ENCODE results near the gene ANGPTL7. TPM values are rescaled to one million over a fixed set of nuclear protein-coding genes. Genes with fewer than 3 reads are reported as not detected.

Gene ANGPTL7
- total RNA-seq, 6 experiments from 2014 or later = not detected

DNA sequence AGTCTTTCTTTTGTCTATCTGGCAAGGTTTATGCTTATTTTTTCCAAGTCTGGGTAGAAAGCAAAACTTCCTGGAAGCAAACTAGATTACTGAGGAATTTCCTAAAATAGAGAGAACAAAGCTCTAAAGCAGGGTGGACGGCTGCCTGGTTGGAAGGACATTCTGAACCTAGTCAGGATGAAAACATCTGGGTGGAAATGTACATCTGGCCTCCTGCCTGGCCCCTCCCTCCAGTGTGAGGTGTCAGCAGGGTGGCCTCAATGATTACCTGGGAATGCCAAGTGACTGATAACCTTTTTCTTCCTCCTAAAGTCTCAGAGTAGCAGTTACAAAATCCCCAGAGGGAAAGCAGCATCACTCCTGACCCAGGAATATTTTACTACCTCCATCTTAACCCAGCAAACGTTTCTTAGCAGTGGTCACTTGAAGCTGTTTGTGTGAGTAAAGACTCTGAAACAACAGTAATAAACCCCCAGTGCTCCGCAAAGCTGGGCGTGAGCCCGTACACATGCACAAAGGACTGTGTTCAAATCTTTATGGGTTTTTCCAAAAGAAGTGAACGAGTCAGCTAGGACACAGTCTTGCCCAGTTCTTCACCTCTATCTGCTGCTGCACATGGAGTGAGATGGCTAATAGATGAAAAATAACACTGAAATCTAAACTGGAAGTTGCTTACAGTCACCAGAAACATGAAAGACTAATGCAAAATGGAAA, 18.9 kb downstream of the ANGPTL7 start:
- ATAC-seq (no peak), DNase-seq (no peak)
- H3K4me3 ChIP-seq = no peak overlapping the region
- no peaks in the 10 kb centered on the region for H3K27me3 ChIP-seq
- H3K27ac ChIP-seq = no peak overlapping the region
- TF ChIP-seq, protein P1, sequence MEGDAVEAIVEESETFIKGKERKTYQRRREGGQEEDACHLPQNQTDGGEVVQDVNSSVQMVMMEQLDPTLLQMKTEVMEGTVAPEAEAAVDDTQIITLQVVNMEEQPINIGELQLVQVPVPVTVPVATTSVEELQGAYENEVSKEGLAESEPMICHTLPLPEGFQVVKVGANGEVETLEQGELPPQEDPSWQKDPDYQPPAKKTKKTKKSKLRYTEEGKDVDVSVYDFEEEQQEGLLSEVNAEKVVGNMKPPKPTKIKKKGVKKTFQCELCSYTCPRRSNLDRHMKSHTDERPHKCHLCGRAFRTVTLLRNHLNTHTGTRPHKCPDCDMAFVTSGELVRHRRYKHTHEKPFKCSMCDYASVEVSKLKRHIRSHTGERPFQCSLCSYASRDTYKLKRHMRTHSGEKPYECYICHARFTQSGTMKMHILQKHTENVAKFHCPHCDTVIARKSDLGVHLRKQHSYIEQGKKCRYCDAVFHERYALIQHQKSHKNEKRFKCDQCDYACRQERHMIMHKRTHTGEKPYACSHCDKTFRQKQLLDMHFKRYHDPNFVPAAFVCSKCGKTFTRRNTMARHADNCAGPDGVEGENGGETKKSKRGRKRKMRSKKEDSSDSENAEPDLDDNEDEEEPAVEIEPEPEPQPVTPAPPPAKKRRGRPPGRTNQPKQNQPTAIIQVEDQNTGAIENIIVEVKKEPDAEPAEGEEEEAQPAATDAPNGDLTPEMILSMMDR (IDR thresholded peaks at IDR 0.05) = no peak
- TF ChIP-seq POLR2A (IDR thresholded peaks at IDR 0.05) = no peak
- H3K9me3 ChIP-seq = no peaks in the 10 kb centered on the region
- intact Hi-C loops (cut with DNase I) = no loop called here
- peaks cover 0 to 58% (median 37%) of the 10 kb centered on the region in 4 donors for H3K36me3 ChIP-seq
- 75% methylated on average over 6 of the region's 6 CpGs for WGBS (ENCODE audit: insufficient coverage, low coverage, low lambda C conversion rate, missing lambda C conversion rate)
- H3K4me1 ChIP-seq = peaks cover 0 to 8% (median 0%) of the 10 kb centered on the region in 4 donors

DNA sequence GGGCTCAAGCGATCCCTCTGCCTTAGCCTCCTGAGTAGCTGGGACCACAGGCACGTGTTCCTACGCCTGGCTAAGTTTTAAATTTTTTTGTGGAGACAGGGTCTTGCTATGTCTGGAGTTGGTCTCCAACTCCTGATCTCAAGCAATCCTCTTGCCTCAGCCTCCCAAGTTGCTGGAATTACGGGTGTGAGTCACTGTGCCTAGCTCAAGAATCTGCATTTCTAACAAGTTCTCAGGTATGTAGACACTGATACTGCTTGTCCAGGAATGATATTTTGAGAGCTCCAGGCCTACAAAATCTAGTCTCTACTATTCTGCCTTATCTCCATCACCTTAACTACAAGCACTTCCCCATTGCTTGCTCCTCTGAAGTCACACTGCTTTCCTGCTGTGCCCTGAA, 22.3 kb downstream of the ANGPTL7 start:
- DNase-seq (no peak), ATAC-seq (no peak)
- intact Hi-C loops (cut with DNase I) = no loop called here
- Histone ChIP-seq H3K36me3 (peaks cover 0 to 47% (median 35%) of the 10 kb centered on the region in 4 donors), H3K9me3 (no peaks in the 10 kb centered on the region), H3K4me3 (no peak overlapping the region), H3K4me1 (peaks cover 0 to 8% (median 0%) of the 10 kb centered on the region in 4 donors), H3K27me3 (no peaks in the 10 kb centered on the region), H3K27ac (peak overlapping the region in 1 of 3 donors; percentile 41)
- WGBS (ENCODE audit: insufficient coverage, low coverage, low lambda C conversion rate, missing lambda C conversion rate) = no CpG with 5 or more reads among the region's 4 CpGs
- TF ChIP-seq, protein P1 (IDR thresholded peaks at IDR 0.05) = no peak
- TF ChIP-seq POLR2A (IDR thresholded peaks at IDR 0.05) = no peak

DNA sequence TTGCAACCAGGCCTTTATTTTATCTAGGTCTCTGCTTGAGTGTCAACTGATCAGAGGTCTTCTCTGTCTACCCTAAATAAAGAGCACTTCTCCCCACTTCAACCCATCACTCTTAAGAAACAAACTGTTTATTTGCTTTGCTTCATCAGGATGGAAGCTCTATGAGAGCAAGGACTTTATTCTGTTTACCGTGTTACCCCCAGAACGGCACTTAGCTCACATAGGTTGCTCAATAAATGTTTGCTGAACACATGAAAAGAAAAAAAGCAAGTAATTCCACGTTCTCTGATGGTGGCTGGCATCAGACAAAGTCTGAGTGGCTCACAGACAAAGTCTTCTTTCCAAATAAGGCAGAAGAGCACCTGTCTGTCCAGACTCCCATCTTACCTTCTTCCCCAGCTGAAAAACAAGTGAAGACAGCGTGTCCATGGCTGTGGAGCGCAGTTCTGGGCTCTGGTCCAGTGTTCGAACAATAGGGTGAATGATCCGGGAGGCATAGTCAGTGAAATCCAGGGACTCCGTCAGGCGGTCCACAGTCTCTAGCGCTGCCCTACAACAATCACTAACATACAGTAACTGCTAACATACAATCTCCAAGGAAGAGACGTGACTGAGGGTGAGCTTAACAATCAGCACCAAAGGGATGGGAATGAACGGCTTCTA, 22.9 kb downstream of the ANGPTL7 start:
- peak in 2 of 3 donors; percentile 32 to 67 for DNase-seq
- intact Hi-C loops (cut with DNase I) = no loop called here
- ATAC-seq = peak; percentile 67 to 76 (median 71)
- Histone ChIP-seq H3K9me3 (no peaks in the 10 kb centered on the region), H3K27ac (peak overlapping the region in 1 of 3 donors; percentile 41), H3K4me1 (peaks cover 0 to 8% (median 0%) of the 10 kb centered on the region in 4 donors), H3K4me3 (no peak overlapping the region), H3K36me3 (peaks cover 0 to 46% (median 32%) of the 10 kb centered on the region in 4 donors), H3K27me3 (no peaks in the 10 kb centered on the region)
- no peak for TF ChIP-seq POLR2A (IDR thresholded peaks at IDR 0.05)
- TF ChIP-seq, protein P1 (IDR thresholded peaks at IDR 0.05) = no peak
- 41% methylated on average over 12 of the region's 12 CpGs for WGBS (ENCODE audit: insufficient coverage, low coverage, low lambda C conversion rate, missing lambda C conversion rate)

DNA sequence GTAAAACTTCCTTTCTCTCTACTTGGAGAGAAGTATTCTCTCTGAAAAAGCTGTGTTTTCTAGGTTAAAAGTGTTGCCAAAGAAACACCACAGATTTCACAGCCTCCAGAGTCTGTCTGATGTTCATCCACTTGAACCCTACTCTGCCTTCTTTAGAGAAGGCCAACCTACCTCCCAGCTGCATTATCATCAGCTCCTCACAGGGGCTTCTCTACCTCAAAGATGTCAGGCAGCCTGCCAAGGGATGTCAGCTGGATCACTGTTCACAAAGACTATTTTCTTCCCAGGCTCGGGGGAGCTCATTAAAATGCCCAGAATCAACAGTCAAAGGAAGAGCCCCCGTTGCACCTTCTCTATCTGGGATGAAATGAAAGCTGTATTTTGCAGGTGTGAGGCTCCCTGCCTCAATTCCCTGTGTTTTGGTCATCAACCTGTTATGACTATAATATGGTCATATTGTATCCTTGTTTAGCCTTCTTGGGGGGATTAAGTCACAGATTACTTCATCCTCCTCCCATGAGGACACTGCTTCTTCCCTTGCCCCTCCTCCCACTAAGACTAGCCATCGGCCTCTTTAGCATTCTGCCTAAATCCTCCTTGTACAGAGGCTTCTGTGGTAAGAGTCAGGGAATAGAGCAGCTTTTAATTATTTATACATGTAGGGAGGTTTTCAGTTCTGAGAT, 25.7 kb downstream of the ANGPTL7 start:
- no peaks in the 10 kb centered on the region for H3K27me3 ChIP-seq
- H3K4me3 ChIP-seq = no peak overlapping the region
- TF ChIP-seq POLR2A (IDR thresholded peaks at IDR 0.05) = no peak
- TF ChIP-seq, protein P1 (IDR thresholded peaks at IDR 0.05) = no peak
- intact Hi-C loops (cut with DNase I) = no loop called here
- WGBS (ENCODE audit: insufficient coverage, low coverage, low lambda C conversion rate, missing lambda C conversion rate) = 71% methylated on average over 3 of the region's 3 CpGs
- H3K27ac ChIP-seq = no peak overlapping the region
- no peaks in the 10 kb centered on the region for H3K9me3 ChIP-seq
- peaks cover 0 to 50% (median 24%) of the 10 kb centered on the region in 4 donors for H3K36me3 ChIP-seq
- no peak for DNase-seq
- H3K4me1 ChIP-seq = peaks cover 0 to 8% (median 0%) of the 10 kb centered on the region in 4 donors
- ATAC-seq = no peak
